Smooth muscle cell (in vitro differentiated cells): ENCODE results near the gene DDX24. TPM values are rescaled to one million over a fixed set of nuclear protein-coding genes. Genes with fewer than 3 reads are reported as not detected.

Experiments used
- DNase-seq: peaks from one replicate; lab custom pipeline; 2025; ENCODE audit not compliant: unreplicated experiment; lab: John Stamatoyannopoulos, UW
- H2AFZ ChIP-seq: fragments of 200-600 bp; sonication (generic); 2 replicates; pipeline ENCODE4 v1.6.0; 2016; ENCODE audit warnings: antibody characterized with exemption, low read depth, mild to moderate bottlenecking
- H3F3A ChIP-seq: fragments of 200-600 bp; sonication (generic); 2 replicates; pipeline ENCODE4 v1.6.0; 2017; ENCODE audit warnings: antibody characterized with exemption, low read depth
- H3K27ac ChIP-seq: fragments of 200-600 bp; sonication (generic); 2 replicates; pipeline ENCODE4 v1.5.1; 2016; ENCODE audit warnings: low read depth, mild to moderate bottlenecking
- H3K27me3 ChIP-seq: fragments of 200-600 bp; sonication (generic); 2 replicates; pipeline ENCODE4 v1.6.1; 2016; ENCODE audit warnings: low read depth, mild to moderate bottlenecking
- H3K36me3 ChIP-seq: fragments of 200-600 bp; sonication (generic); 2 replicates; pipeline ENCODE4 v1.5.1; 2016; ENCODE audit warnings: low read depth
- H3K4me1 ChIP-seq: fragments of 200-600 bp; sonication (generic); 2 replicates; pipeline ENCODE4 v1.5.1; 2016; ENCODE audit warnings: low read depth
- H3K4me2 ChIP-seq: fragments of 200-600 bp; sonication (generic); 2 replicates; pipeline ENCODE4 v1.6.0; 2016; ENCODE audit warnings: mild to moderate bottlenecking
- H3K4me3 ChIP-seq: fragments of 200-600 bp; sonication (generic); 2 replicates; pipeline ENCODE4 v1.5.1; 2016; ENCODE audit warnings: mild to moderate bottlenecking
- H3K79me2 ChIP-seq: fragments of 200-600 bp; sonication (generic); 2 replicates; pipeline ENCODE4 v1.6.0; 2016; ENCODE audit warnings: low read depth, mild to moderate bottlenecking
- H3K9ac ChIP-seq: fragments of 200-600 bp; sonication (generic); 2 replicates; pipeline ENCODE4 v1.6.0; 2016; ENCODE audit warnings: low read depth
- H3K9me3 ChIP-seq: fragments of 200-600 bp; sonication (generic); replicated peaks from 2 replicates; pipeline ENCODE4 v1.5.1; 2016; ENCODE audit warnings: low read depth
- H4K20me1 ChIP-seq: fragments of 200-600 bp; sonication (generic); 2 replicates; pipeline ENCODE4 v1.6.0; 2016; ENCODE audit warnings: low read depth
- CTCF ChIP-seq: fragments of 200-600 bp; sonication (generic); IDR thresholded peaks from 2 replicates; pipeline ENCODE4 v1.5.1; 2017; ENCODE audit warnings: borderline replicate concordance, mild to moderate bottlenecking, antibody characterized with exemption; ENCODE audit not compliant: insufficient read depth, poor library complexity, severe bottlenecking
- WGBS: methylation state at CpG from one replicate; pipeline ENCODE4 v1.1.7; 2016; ENCODE audit warnings: low lambda C conversion rate; 5-methylcytosine and 5-hydroxymethylcytosine counted together
- polyA plus RNA-seq: library from polyadenylated mRNA; unstranded; fragments of >200 nt; fragmentation: Nextera tagmentation; extraction: Ambion mirVana; gene quantifications from 2 replicates; pipeline ENCODE4 v1.2.1, GENCODE V29; 2016
- total RNA-seq: library from RNA; depleted of rRNA; stranded (reverse); fragments of >200 nt; gene quantifications from 2 replicates; pipeline ENCODE4 v1.2.3, GENCODE V29; 2014

DDX24 gene
- total and polyA plus RNA-seq, 2 experiments from 2014 or later: 117 to 118 TPM

GRCh38 chr14:94045563-94046345, 35.2 kb downstream of the DDX24 start:
- Histone ChIP-seq H2AFZ (no peak overlapping the region), H3K4me1 (no peaks in the 10 kb centered on the region), H3F3A (no peaks in the 10 kb centered on the region), H3K9ac (no peak overlapping the region), H3K9me3 (no peaks in the 10 kb centered on the region), H4K20me1 (no peaks in the 10 kb centered on the region), H3K27ac (no peak overlapping the region), H3K4me2 (no peak overlapping the region), H3K27me3 (no peaks in the 10 kb centered on the region), H3K36me3 (no peaks in the 10 kb centered on the region), H3K79me2 (no peaks in the 10 kb centered on the region), H3K4me3 (no peak overlapping the region)
- WGBS: 99% methylated on average over 19 of the region's 19 CpGs
- TF ChIP-seq CTCF: no peak
- DNase-seq: no peak

- no peaks in the 10 kb centered on the region for H3K36me3 ChIP-seq
- H3F3A ChIP-seq: no peaks in the 10 kb centered on the region
- WGBS: 94% methylated on average over 8 of the region's 8 CpGs
- H2AFZ ChIP-seq: no peak overlapping the region
- H3K27me3 ChIP-seq: no peaks in the 10 kb centered on the region
- no peaks in the 10 kb centered on the region for H3K4me1 ChIP-seq
- no peak overlapping the region for H3K27ac ChIP-seq
- no peak overlapping the region for H3K9ac ChIP-seq
- no peak overlapping the region for H3K4me3 ChIP-seq
- H3K4me2 ChIP-seq: no peak overlapping the region
- DNase-seq: no peak
- H3K79me2 ChIP-seq: no peaks in the 10 kb centered on the region
- no peak for TF ChIP-seq CTCF
- H4K20me1 ChIP-seq: no peaks in the 10 kb centered on the region
- no peaks in the 10 kb centered on the region for H3K9me3 ChIP-seq
These were observed 35.9 kb downstream of the DDX24 start for GRCh38 chr14:94045101-94045500.

GRCh38 chr14:94044476-94045091, 36.4 kb downstream of the DDX24 start:
- Histone ChIP-seq H3K4me1 (no peaks in the 10 kb centered on the region), H3K27me3 (no peaks in the 10 kb centered on the region), H3K27ac (no peak overlapping the region), H4K20me1 (no peaks in the 10 kb centered on the region), H3K4me3 (no peak overlapping the region), H3F3A (no peaks in the 10 kb centered on the region), H3K4me2 (no peak overlapping the region), H2AFZ (no peak overlapping the region), H3K9me3 (no peaks in the 10 kb centered on the region), H3K79me2 (no peaks in the 10 kb centered on the region), H3K9ac (no peak overlapping the region), H3K36me3 (no peaks in the 10 kb centered on the region)
- WGBS: 94% methylated on average over 20 of the region's 20 CpGs
- DNase-seq: no peak
- TF ChIP-seq CTCF: no peak
